Measurements from ENCODE around the gene FGD2.
A peak's percentile ranks its signal among the peaks of the same experiment; 100 is the strongest.

FGD2 gene

GRCh38 chr6:37006793-37007339 lies 1.4 kb downstream of the FGD2 start:
- H3K27me3 ChIP-seq (ENCODE audit: low read length) = no peaks in the 10 kb centered on the region
- H3K4me2 ChIP-seq (ENCODE audit: low read depth, low read length, poor library complexity, severe bottlenecking) = peak overlapping the region; percentile 70
- H3K9ac ChIP-seq (ENCODE audit: low read length) = peak overlapping the region; percentile 65
- H3K27ac ChIP-seq (ENCODE audit: low read depth, low read length) = peak overlapping the region; percentile 66
- TF ChIP-seq, protein P1, sequence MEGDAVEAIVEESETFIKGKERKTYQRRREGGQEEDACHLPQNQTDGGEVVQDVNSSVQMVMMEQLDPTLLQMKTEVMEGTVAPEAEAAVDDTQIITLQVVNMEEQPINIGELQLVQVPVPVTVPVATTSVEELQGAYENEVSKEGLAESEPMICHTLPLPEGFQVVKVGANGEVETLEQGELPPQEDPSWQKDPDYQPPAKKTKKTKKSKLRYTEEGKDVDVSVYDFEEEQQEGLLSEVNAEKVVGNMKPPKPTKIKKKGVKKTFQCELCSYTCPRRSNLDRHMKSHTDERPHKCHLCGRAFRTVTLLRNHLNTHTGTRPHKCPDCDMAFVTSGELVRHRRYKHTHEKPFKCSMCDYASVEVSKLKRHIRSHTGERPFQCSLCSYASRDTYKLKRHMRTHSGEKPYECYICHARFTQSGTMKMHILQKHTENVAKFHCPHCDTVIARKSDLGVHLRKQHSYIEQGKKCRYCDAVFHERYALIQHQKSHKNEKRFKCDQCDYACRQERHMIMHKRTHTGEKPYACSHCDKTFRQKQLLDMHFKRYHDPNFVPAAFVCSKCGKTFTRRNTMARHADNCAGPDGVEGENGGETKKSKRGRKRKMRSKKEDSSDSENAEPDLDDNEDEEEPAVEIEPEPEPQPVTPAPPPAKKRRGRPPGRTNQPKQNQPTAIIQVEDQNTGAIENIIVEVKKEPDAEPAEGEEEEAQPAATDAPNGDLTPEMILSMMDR (IDR thresholded peaks at IDR 0.05; ENCODE audit: insufficient read depth, low read length, poor library complexity, severe bottlenecking) = no peak
- TF ChIP-seq EZH2phosphoT487 (conservative IDR thresholded peaks at IDR 0.05; ENCODE audit: low read length) = no peak
- no peaks in the 10 kb centered on the region for H3K9me3 ChIP-seq (ENCODE audit: insufficient read depth, low read length)
- H3K79me2 ChIP-seq (ENCODE audit: insufficient read depth, low read length) = peaks cover 11% of the 10 kb centered on the region; the same call in 1 of the 2 replicates
- no peaks in the 10 kb centered on the region for H3K9me2 ChIP-seq (replicated peaks; ENCODE audit: insufficient read depth, low read length)
- H4K20me1 ChIP-seq (ENCODE audit: low read depth, low read length) = no peaks in the 10 kb centered on the region
- peak overlapping the region; percentile 58 for H3K4me3 ChIP-seq (ENCODE audit: insufficient read depth, low read length, poor library complexity, severe bottlenecking)
- no peaks in the 10 kb centered on the region for H3K36me3 ChIP-seq (ENCODE audit: low read length)
- peaks cover 26% of the 10 kb centered on the region; the same call in 1 of the 2 replicates for H3F3A ChIP-seq (ENCODE audit: insufficient read depth)
- no peak overlapping the region for H2AFZ ChIP-seq (ENCODE audit: low read depth, low read length, severe bottlenecking)

- TF ChIP-seq EZH2phosphoT487 (conservative IDR thresholded peaks at IDR 0.05; ENCODE audit: low read length) = no peak
- TF ChIP-seq, protein P1 (IDR thresholded peaks at IDR 0.05; ENCODE audit: insufficient read depth, low read length, poor library complexity, severe bottlenecking) = no peak
- H3K36me3 ChIP-seq (ENCODE audit: low read length) = no peaks in the 10 kb centered on the region
- peaks cover 26% of the 10 kb centered on the region; the same call in 1 of the 2 replicates for H3F3A ChIP-seq (ENCODE audit: insufficient read depth)
- H3K9me2 ChIP-seq (replicated peaks; ENCODE audit: insufficient read depth, low read length) = no peaks in the 10 kb centered on the region
- no peaks in the 10 kb centered on the region for H4K20me1 ChIP-seq (ENCODE audit: low read depth, low read length)
- H3K27ac ChIP-seq (ENCODE audit: low read depth, low read length) = peak overlapping the region; percentile 66
- H3K27me3 ChIP-seq (ENCODE audit: low read length) = no peaks in the 10 kb centered on the region
- H3K9ac ChIP-seq (ENCODE audit: low read length) = peak overlapping the region; percentile 65
- no peak overlapping the region for H2AFZ ChIP-seq (ENCODE audit: low read depth, low read length, severe bottlenecking)
- peaks cover 11% of the 10 kb centered on the region; the same call in 1 of the 2 replicates for H3K79me2 ChIP-seq (ENCODE audit: insufficient read depth, low read length)
- H3K4me2 ChIP-seq (ENCODE audit: low read depth, low read length, poor library complexity, severe bottlenecking) = peak overlapping the region; percentile 70
- peak overlapping the region; percentile 58 for H3K4me3 ChIP-seq (ENCODE audit: insufficient read depth, low read length, poor library complexity, severe bottlenecking)
- no peaks in the 10 kb centered on the region for H3K9me3 ChIP-seq (ENCODE audit: insufficient read depth, low read length)
Observed at GRCh38 chr6:37007340-37008043, 2.0 kb downstream of the FGD2 start.

GRCh38 chr6:37008484-37009465 lies 3.3 kb downstream of the FGD2 start:
- H3K9ac ChIP-seq (ENCODE audit: low read length) = no peak overlapping the region
- H3K27ac ChIP-seq (ENCODE audit: low read depth, low read length) = no peak overlapping the region
- TF ChIP-seq, protein P1 (IDR thresholded peaks at IDR 0.05; ENCODE audit: insufficient read depth, low read length, poor library complexity, severe bottlenecking) = no peak
- TF ChIP-seq EZH2phosphoT487 (conservative IDR thresholded peaks at IDR 0.05; ENCODE audit: low read length) = no peak
- no peak overlapping the region for H2AFZ ChIP-seq (ENCODE audit: low read depth, low read length, severe bottlenecking)
- H3K27me3 ChIP-seq (ENCODE audit: low read length) = no peaks in the 10 kb centered on the region
- H3K9me3 ChIP-seq (ENCODE audit: insufficient read depth, low read length) = no peaks in the 10 kb centered on the region
- H3K36me3 ChIP-seq (ENCODE audit: low read length) = no peaks in the 10 kb centered on the region
- no peak overlapping the region for H3K4me2 ChIP-seq (ENCODE audit: low read depth, low read length, poor library complexity, severe bottlenecking)
- H4K20me1 ChIP-seq (ENCODE audit: low read depth, low read length) = no peaks in the 10 kb centered on the region
- H3K4me3 ChIP-seq (ENCODE audit: insufficient read depth, low read length, poor library complexity, severe bottlenecking) = no peak overlapping the region
- peaks cover 11% of the 10 kb centered on the region; the same call in 1 of the 2 replicates for H3K79me2 ChIP-seq (ENCODE audit: insufficient read depth, low read length)
- H3K9me2 ChIP-seq (replicated peaks; ENCODE audit: insufficient read depth, low read length) = no peaks in the 10 kb centered on the region
- H3F3A ChIP-seq (ENCODE audit: insufficient read depth) = peaks cover 25% of the 10 kb centered on the region; the same call in 1 of the 2 replicates
